Kidney (tissue), 22 donors: Measurements from ENCODE around the gene FAM131B. TPM values are rescaled to one million over a fixed set of nuclear protein-coding genes. Genes with fewer than 3 reads are reported as not detected.
A peak's percentile ranks its signal among the peaks of the same experiment; 100 is the strongest.

Experiments used
- DNase-seq, 5 donors: peaks; one replicate each; pipeline ENCODE4 v3.0.0-alpha.2; 2013 to 2020
- FAIRE-seq: peaks from 2 replicates; lab custom pipeline; 2012; peaks lifted over from hg19 to GRCh38; lab: Jason Lieb, UNC
- H3K27ac ChIP-seq, 2 donors: one replicate each; pipeline ENCODE4 v1.7.0; 2013; ENCODE audit warnings: low read depth in 2 of 2, low read length in 2 of 2, inconsistent platforms in 1 of 2
- H3K27me3 ChIP-seq: one replicate; pipeline ENCODE4 v1.7.1; 2013; ENCODE audit warnings: low read length, inconsistent platforms; ENCODE audit not compliant: control insufficient read depth, insufficient read depth
- H3K36me3 ChIP-seq, 3 donors: one replicate each; pipeline versions ENCODE4 v1.7.0 to v1.7.1; 2013; ENCODE audit warnings: low read length in 3 of 3, control low read depth in 1 of 3, inconsistent platforms in 1 of 3; ENCODE audit not compliant: insufficient read depth in 3 of 3, control insufficient read depth in 2 of 3
- H3K4me1 ChIP-seq, 3 donors: one replicate each; pipeline versions ENCODE4 v1.7.0 to v1.7.1; 2013; ENCODE audit warnings: low read length in 3 of 3, inconsistent platforms in 1 of 3, low read depth in 1 of 3; ENCODE audit not compliant: control insufficient read depth in 2 of 3, insufficient read depth in 2 of 3
- H3K4me3 ChIP-seq, 3 donors: one replicate each; pipeline versions ENCODE4 v1.7.0 to v1.8.1; 2013; ENCODE audit warnings: low read length in 3 of 3, control low read depth in 1 of 3, inconsistent platforms in 1 of 3
- H3K9ac ChIP-seq, 3 donors: one replicate each; pipeline versions ENCODE4 v1.7.0 to v1.7.1; 2013; ENCODE audit warnings: low read length in 3 of 3, control low read depth in 1 of 3, inconsistent platforms in 1 of 3
- H3K9me3 ChIP-seq, 3 donors: one replicate each; pipeline versions ENCODE4 v1.7.0 to v1.7.1; 2013; ENCODE audit warnings: low read length in 3 of 3, control low read depth in 1 of 3, inconsistent platforms in 1 of 3; ENCODE audit not compliant: control insufficient read depth in 2 of 3, insufficient read depth in 1 of 3
- intact Hi-C: fragments of 100-400 bp; cut with DNase I; formaldehyde crosslinking; loops from one replicate; pipeline ENCODE4 v1.11.1; 2022
- long read RNA-seq, 10 donors: library from polyadenylated mRNA in 1 of 10; unstranded in 1 of 10; transcript quantifications; one replicate each; pipeline ENCODE4 v2.0.0 and lab custom pipeline, GENCODE V29; 2021 to 2026
- polyA plus RNA-seq: library from polyadenylated mRNA; stranded (reverse); fragments of 350-450 nt; fragmentation: Illumina TruSeq; extraction: RNeasy Lipid Tissue Mini Kit (QIAGEN cat#74804); gene quantifications from one replicate; pipeline ENCODE4 v1.2.3, GENCODE V29; 2014; ENCODE audit warnings: low read depth, low replicate concordance; ENCODE audit not compliant: insufficient read depth
- total RNA-seq: library from RNA; stranded (reverse); fragmentation: NEBNext Ultra II Directional; extraction: Animal tissue kit (Norgen Biotek cat#: 25700); gene quantifications from one replicate; pipeline ENCODE4 v1.2.1, GENCODE V29; 2021
- TF ChIP-seq, protein P1 (sequence below): IDR thresholded peaks from 3 replicates; pipeline ENCODE4 v1.5.1; 2012; ENCODE audit warnings: mild to moderate bottlenecking, moderate library complexity, borderline replicate concordance; ENCODE audit not compliant: insufficient read depth; ENCODE audit errors: extremely low read depth
- donor health status: control.
- donor health status: control.
- donor health status: control.
- donor health status: control.
- donor health status: control.
- donor health status: DM: yes; HTN: yes; CAD: no.
- donor health status: Normal renal cell carcinoma (clear cell type).

The FAM131B gene
- total RNA-seq (0.82 TPM), polyA plus RNA-seq (0.19 TPM)
- long read RNA-seq, donor 1, full-length matches to known transcripts = 1 of 1 reads
- long read RNA-seq, donor 1, partial matches to known transcripts = 0 of 1 reads
- long read RNA-seq, donor 1, other reads (novel, unspliced or antisense) = 0 of 1 reads
- long read RNA-seq, donor 2 = 0 reads
- long read RNA-seq, donor 3, full-length matches to known transcripts = 1 of 1 reads
- long read RNA-seq, donor 3, partial matches to known transcripts = 0 of 1 reads
- long read RNA-seq, donor 3, other reads (novel, unspliced or antisense) = 0 of 1 reads
- long read RNA-seq, donor 4 = 0 reads
- long read RNA-seq, donor 5 = 0 reads
- long read RNA-seq, donor 6 = 0 reads
- long read RNA-seq, donor 7 = 0 reads
- long read RNA-seq, donor 8 = 0 reads
- long read RNA-seq, donor 9 = 0 reads
- long read RNA-seq, donor 10, partial matches to known transcripts = 98 of 131 reads
- long read RNA-seq, donor 10, other reads (novel, unspliced or antisense) = 33 of 131 reads

DNA sequence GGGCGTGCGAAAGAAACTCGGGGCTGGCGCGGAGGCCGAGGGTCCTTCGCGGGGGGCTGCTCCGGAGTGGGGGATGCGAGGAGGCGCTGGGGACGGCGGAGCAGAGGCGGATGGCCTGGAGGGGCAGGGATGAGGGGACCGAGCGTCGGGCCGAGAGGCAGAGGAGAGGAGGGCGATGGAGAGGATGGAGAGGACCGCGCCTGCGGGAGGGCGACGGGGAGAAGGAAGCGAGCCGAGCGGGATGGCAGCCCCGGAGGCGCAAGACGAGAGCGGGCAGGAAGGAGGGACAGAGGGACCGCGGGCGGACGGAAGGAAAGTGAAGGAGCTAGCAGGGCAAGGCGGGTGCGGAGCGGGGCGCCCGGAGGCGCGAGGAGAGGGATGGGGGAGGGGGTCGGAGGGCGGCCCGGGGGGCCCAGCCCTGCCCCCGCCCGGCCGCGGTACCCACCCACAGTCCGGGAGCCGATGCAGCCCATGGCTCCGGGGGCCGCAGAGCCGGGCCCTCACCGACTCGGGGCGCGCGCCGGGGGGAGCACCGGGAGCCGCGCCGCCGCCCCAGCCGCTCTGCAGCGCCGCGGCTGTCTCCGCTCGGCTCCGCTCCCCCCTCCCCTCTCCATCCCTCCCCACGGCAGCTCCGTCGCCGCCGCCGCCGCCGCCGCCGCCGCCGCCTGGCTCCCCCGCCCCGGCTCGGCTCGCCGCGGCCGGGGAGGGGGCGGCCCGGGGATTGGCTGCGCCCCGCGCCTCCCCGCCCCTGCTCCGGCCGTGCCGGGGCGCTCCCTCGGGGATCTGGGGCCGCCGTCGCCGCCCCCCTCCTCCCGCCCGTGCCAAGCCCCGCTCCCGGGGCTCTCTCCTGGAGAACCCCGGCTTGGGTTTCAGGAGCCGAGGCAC, at the start of gene FAM131B:
TSS of gene FAM131B (minus strand) at position 583 of the 885 bp plus-strand sequence. CDS start at position 473, 110 bp downstream.
- Histone ChIP-seq H3K4me3 (peak within 1 kb of the TSS; percentile 24 to 38 (median 37)), H3K36me3 (no peaks in the 10 kb centered on the region), H3K9me3 (no peaks in the 10 kb centered on the region), H3K4me1 (peaks cover 0 to 2% (median 0%) of the 10 kb centered on the region in 3 donors), H3K27ac (no peak within 1 kb of the TSS), H3K9ac (no peak within 1 kb of the TSS), H3K27me3 (peaks cover 14% of the 10 kb centered on the region)
- FAIRE-seq = no peak
- DNase-seq = peak in 4 of 5 donors; percentile 21 to 77 (median 52)
- intact Hi-C loops = no loop called here
- TF ChIP-seq, protein P1, sequence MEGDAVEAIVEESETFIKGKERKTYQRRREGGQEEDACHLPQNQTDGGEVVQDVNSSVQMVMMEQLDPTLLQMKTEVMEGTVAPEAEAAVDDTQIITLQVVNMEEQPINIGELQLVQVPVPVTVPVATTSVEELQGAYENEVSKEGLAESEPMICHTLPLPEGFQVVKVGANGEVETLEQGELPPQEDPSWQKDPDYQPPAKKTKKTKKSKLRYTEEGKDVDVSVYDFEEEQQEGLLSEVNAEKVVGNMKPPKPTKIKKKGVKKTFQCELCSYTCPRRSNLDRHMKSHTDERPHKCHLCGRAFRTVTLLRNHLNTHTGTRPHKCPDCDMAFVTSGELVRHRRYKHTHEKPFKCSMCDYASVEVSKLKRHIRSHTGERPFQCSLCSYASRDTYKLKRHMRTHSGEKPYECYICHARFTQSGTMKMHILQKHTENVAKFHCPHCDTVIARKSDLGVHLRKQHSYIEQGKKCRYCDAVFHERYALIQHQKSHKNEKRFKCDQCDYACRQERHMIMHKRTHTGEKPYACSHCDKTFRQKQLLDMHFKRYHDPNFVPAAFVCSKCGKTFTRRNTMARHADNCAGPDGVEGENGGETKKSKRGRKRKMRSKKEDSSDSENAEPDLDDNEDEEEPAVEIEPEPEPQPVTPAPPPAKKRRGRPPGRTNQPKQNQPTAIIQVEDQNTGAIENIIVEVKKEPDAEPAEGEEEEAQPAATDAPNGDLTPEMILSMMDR = no peak

DNA sequence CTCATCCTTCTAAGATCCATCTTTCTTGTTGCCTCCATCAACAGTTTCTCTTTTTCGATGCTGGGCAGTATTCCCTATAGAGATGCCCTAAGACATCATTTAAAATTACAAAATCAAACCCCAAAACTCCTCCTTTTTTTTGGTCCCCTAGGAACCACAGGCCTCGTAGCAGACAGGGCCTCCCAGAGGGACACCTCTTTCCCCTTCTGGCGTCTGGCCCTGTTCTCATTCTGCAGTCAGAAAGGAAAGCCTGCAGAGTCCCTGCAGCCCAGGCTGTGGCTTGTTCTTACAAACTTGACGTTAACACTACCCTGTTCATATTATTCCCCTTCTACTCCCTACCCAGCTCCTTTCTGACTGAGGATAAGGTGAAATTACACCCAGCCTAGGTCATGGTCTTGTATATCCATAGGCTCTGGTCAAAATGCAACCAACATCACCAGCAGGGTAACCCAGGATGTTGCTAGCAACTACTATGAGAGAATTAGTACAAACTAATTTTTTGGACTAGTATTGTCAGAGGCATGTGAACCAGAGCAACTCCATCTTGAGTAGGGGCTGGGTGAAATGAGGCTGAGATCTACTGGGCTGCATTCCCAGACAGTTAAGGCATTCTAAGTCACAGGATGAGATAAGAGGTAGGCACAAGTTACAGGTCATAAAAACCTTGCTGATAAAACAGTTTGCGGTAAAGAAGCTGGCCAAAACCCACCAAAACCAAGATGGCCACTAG, 49.6 kb upstream of the FAM131B start:
- H3K27me3 ChIP-seq = no peaks in the 10 kb centered on the region
- no peak overlapping the region for H3K9ac ChIP-seq
- FAIRE-seq (no peak), DNase-seq (no peak)
- H3K4me1 ChIP-seq = peaks cover 0 to 16% (median 7%) of the 10 kb centered on the region in 3 donors
- H3K4me3 ChIP-seq = no peak overlapping the region
- intact Hi-C loops = loop anchor here (10.0 kb wide), 1 partner anchor 177 kb away; no protein-coding TSS in a partner anchor
- no peaks in the 10 kb centered on the region for H3K36me3 ChIP-seq
- no peak overlapping the region for H3K27ac ChIP-seq
- TF ChIP-seq, protein P1 = no peak
- H3K9me3 ChIP-seq = no peaks in the 10 kb centered on the region

- Histone ChIP-seq H3K9me3 (no peaks in the 10 kb centered on the region), H3K36me3 (no peaks in the 10 kb centered on the region), H3K4me3 (no peak overlapping the region), H3K27ac (no peak overlapping the region), H3K4me1 (peaks cover 0 to 15% (median 7%) of the 10 kb centered on the region in 3 donors), H3K9ac (no peak overlapping the region), H3K27me3 (no peaks in the 10 kb centered on the region)
- TF ChIP-seq, protein P1 = no peak
- FAIRE-seq (no peak), DNase-seq (peak in 1 of 5 donors; percentile 15)
- intact Hi-C loops = loop anchor here (10.0 kb wide), 1 partner anchor 176 kb away; no protein-coding TSS in a partner anchor
Measured at GRCh38 chr7:143410521-143411004, 48.0 kb upstream of the FAM131B start.
